ENCODE measurements around the gene RALGAPA2. TPM values are rescaled to one million over a fixed set of nuclear protein-coding genes. Genes with fewer than 3 reads are reported as not detected.

The RALGAPA2 gene
- total and polyA plus RNA-seq, 2 of the 13 experiments (the other 11 are each of a cell fraction or from before 2014, with no cell fraction given): 13.8 to 17.7 TPM

DNA sequence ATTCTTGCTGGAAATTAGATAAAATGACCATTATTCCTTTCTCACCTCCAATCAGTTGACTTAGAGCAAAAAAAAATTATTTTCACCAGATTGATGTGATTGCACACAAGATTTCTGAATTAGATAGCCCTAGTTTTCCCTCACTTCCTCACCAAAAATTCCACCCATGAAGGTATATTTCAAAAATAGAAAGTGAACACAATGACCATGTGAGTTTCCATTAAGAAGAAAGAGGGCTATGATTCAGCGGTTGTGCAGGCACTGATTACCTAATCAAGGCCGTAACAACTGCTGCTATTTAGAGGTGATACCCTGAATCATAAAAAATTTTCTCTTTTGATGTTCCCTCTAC is 19.5 kb upstream of the RALGAPA2 start (continued):
- TF ChIP-seq ZHX2 (IDR thresholded peaks at IDR 0.05; ENCODE audit: low read depth) (no peak), ZHX2 (CRISPR knock-in tag; IDR thresholded peaks at IDR 0.05; ENCODE audit: borderline replicate concordance) (no peak), SIX1 (CRISPR knock-in tag; IDR thresholded peaks at IDR 0.05; ENCODE audit: borderline replicate concordance) (no peak), CBFB (CRISPR knock-in tag; IDR thresholded peaks at IDR 0.05) (no peak), ZNF260 (CRISPR knock-in tag; IDR thresholded peaks at IDR 0.05; ENCODE audit: borderline replicate concordance, low read depth) (no peak), PHF8 (CRISPR knock-in tag; IDR thresholded peaks at IDR 0.05) (no peak), ZNF766 (CRISPR knock-in tag; IDR thresholded peaks at IDR 0.05; ENCODE audit: borderline replicate concordance) (no peak), SNRNP70 (IDR thresholded peaks at IDR 0.05; ENCODE audit: low read depth, low read length) (no peak), ZNF567 (CRISPR knock-in tag; IDR thresholded peaks at IDR 0.05; ENCODE audit: borderline replicate concordance) (no peak)

Data from HepG2 (cell line).